ENCODE results near the gene PER1.
"Not testable (repeated sequence)": the region's sequence is repeated elsewhere in the genome, so short reads cannot be mapped to it uniquely, and the experiment has no call there.

The PER1 gene

DNA sequence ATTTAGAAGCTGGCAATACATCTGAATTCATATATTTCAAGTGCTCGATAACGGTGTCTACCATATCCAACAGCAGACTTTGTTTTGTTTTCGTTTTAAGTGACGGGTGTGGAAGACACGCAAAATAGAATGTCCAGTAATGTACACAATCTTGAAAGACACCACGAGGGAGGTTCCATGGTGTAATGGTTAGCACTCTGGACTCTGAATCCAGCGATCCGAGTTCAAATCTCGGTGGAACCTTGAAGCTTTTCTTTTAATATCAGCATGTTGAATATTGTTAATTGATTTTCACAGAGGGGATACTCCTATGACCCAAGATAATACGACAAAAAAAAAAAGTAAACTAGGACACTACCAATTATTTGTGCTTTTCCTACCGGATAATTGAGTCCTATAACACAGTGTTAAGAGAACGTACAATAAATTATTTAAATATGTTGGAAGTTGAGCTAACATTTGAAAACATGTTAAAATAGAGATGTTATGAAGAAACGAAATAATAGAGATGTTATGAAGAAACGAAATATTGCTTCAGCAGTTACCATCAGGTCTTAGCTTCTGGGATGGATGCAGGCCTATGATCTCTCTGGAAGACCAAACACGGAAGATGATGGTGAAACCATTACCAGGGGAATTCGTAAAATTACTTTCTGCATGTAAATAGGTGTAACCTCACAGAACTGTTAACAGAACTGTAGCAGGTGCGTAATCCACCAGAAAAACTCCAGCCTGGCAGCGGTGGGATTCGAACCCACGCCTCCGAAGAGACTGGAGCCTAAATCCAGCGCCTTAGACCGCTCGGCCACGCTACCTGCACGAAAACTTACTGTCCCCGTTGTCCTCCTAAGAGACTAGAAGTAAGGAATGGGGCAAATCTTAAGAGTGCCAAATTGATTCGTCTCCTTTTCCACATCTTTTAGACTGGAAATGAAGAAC is 32.4 kb downstream of the PER1 start:
- DNase-seq (ENCODE audit: low spot score): peak; percentile 47

DNA sequence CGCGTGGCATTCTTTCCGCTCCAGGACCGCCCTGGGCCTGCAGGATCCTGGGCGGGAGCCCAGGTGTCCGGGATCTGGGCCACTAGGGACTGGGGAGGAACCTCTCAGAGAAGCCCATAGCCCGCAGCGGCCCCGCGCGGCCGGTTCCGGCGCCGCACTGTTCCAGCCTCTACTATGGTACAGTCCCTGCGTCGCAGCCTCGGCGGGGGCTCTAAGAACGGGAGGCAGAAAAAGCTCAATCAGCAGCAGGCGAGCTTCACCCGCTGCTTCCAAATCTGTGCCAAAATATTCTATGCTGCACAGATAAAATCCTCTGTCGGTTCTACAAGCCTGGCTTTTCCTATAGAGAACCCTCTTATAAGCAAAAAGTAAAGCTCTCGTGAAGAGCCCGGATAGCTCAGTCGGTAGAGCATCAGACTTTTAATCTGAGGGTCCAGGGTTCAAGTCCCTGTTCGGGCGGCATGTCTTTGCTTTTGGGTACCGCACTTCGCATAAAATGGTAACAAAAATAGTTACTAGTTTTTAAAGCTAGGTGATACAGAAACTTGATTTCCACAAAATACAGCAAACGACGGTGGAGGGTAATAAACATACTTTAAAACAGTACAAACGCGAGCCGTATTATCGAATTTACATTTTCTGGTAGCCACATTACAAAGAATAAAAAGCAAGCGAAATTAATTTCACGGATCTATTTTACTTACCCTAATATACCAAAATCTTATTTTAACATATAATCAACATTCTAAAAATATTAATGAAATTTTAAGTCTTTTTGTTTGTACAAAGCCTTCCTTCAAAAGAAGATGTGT is 33.2 kb downstream of the PER1 start:
- DNase-seq (ENCODE audit: low spot score): peak; percentile 89

GRCh38 chr17:8117980-8118768 is 34.0 kb downstream of the PER1 start, which contains the start of gene ALOXE3:
Gene ALOXE3 (minus strand): TSS chr17:8118514. CDS start chr17:8117990, 524 bp downstream.
- peak; percentile 75 for DNase-seq (ENCODE audit: low spot score)

DNA sequence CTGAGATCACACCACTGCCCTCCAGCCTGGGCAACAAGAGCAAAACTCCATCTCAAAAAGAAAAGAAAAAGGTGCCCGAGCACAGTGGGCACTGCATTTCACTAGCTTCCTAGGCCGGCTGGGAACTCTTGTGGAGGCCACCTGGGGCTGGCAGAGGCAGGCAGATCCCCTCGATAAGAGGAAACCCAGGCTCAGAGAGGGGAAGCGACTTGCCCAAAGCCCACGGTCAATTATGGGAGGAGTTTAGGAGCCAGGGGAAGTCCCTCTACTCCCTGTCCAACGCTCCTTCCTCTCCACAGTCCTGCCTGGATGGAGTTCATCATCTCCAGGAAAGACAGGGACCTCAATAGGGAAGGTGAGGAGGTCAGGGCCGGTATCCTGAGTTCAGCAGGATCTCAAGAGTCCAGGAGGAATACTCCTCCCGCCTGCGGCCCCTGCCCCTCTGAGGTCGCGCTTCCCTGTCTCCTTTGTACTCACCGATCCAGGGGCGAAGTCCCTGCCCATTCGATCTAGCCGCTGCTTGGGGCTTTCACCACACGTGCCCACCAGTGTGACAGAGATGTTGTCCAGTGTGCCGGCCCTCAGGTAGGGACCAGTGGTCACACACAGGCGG is 34.7 kb downstream of the PER1 start:
- DNase-seq (ENCODE audit: low spot score): no peak

DNA sequence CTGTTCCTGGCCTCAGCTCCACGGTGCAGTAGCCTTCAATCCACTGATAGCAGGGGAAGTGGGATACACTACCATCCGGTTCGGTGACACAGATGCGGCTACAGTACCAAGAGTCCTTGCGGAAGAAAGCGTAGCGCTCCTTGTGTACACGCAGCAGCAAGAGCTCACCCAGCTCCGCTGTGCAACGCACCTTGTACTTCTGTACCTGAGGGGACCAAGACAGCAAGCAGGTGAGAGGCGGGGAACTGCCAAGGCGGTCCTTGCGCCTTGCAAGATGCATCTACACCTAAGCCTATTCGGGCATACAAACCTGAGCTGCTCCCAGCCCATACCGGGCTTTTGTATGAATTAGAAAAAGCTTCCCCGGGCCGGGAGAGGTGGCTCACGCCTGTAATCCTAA is 35.4 kb downstream of the PER1 start:
- no peak for DNase-seq (ENCODE audit: low spot score)

- DNase-seq (ENCODE audit: low spot score): no peak
Observed at GRCh38 chr17:8110907-8111306, 41.3 kb downstream of the PER1 start.

DNA sequence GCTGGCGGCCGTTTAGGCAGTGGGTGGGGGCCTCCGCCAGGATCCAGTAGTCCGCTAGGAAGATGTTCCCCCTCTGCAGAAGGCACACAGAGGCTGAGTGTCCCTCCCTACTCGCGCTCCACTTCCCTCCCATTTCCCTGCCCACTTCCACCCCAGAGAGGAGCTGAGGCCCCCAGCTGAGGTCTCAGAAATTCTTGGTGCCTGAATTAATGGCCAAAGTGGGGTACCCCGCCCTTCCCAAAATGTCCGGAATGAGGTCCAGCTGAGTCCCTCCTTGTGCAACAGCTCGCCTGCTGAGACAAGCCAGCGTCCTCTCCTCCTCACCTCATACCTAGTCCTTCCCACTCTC is 41.8 kb downstream of the PER1 start:
- DNase-seq (ENCODE audit: low spot score): no peak

DNA sequence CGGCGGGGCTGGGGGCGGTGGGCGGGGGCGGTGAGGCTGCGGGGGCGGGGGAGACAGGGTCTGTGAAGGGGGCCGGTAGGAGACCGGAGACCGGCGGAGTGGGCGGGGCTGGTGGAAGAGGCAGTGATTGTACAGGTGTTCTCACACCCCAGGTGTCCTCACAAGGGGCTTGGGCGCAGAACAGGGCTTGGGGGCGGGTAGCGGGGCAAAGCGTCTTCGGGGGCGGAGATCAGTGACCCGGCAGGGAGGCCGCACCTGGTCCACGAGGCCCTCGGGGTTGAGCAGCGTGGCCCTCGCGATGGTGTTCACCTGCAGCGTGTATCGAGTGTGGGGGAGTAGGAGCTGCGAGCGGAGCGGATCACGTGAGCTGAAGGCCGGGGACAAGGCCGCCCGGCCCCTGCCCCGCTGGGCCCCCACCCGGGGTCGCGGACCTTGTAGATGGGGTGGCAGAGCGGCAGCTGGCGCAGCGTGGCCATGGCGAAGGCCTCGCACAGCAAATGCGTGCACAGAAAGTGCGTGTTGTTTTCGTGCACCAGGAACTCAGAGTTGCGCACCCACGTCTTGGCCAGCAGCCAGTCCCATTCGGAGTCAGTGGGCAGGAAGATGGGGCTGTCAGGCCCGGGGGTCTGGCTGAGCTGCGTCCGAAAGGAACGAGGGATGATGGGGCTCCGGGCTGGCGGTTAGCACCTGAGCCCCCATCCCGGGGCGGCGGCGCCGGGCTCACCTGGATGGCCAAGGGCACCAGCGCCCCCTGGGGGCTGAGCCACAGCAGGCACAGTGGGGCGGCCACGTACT is 42.3 kb downstream of the PER1 start:
- peak; percentile 71 for DNase-seq (ENCODE audit: low spot score)

DNA sequence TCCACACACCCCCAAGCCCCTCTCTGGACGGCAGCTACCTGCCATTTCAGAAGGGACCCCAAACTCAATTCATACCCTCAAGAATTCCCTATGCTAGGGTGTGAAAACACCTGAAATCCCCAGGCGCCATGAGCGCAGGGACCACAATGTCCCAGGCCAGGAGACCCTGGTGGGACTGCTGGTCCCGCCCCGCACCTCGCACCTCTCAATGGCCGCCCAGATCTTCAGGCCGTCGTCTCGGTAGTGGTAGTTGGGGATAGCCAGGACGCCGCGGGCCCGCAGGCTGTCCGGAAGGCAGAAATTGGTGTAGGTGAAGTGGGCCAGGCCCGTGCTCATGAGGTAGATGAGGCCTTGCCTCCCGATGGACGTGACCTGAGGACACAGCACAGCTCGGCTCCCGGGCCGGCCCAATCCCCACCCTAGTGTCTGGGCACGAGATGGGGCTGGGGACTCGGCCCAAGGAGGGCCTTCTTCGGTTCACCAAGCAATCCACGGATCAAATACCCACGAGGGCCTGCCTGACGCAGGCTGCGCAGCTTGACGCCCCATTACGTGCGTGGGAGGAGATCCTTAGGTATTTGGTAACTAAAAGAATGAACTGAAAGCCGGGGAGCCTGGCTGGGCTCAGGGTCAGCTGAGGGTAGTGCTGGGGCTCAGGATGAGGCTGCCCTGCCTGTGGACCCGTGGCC is 43.1 kb downstream of the PER1 start:
- DNase-seq (ENCODE audit: low spot score): no peak

DNA sequence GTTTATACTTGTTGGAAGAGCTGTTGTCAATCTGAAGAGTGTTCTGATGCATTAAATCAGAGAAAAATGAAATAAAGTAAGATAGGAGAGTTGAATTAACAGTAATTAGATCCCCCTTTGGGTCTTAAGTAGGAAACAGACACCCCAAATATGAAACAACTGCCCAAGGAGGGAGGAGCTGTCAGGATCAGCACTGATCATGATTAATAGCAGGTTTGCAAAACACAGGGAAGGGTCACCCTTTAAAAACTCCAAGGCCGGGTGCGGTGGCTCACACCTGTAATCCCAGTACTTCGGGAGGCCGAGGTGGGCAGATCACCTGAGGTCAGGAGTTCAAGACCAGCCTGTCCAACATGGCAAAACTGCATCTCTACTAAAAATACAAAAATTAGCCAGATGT is 45.2 kb downstream of the PER1 start:
- DNase-seq (ENCODE audit: low spot score): not testable (repeated sequence)

GRCh38 chr17:8105957-8106398 is 46.2 kb downstream of the PER1 start:
- no peak for DNase-seq (ENCODE audit: low spot score)

DNA sequence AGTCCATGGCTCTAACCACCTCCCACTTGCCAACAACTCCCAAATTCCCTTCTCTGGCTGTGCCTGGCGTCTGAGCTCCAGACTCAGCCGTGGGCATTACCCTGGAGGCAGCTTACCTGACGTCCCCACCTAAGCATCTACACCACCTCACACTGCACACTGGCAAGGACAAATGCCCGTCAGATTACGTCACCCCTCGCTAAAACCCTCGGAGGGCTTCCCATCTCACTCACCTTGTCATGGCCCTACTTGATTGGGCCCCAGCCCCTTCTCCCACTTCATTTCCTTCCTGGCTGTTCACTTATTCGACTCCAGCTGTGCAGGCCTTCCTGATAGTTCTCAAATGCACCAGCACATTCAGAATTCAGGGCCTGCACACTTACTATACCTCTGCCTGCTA is 47.3 kb downstream of the PER1 start:
- no peak for DNase-seq (ENCODE audit: low spot score)

GRCh38 chr17:8103549-8103948 is 48.7 kb downstream of the PER1 start:
- DNase-seq (ENCODE audit: low spot score): no peak

GRCh38 chr17:8101721-8102120 is 50.5 kb downstream of the PER1 start:
- no peak for DNase-seq (ENCODE audit: low spot score)

GRCh38 chr17:8100763-8101162 is 51.4 kb downstream of the PER1 start:
- no peak for DNase-seq (ENCODE audit: low spot score)

DNA sequence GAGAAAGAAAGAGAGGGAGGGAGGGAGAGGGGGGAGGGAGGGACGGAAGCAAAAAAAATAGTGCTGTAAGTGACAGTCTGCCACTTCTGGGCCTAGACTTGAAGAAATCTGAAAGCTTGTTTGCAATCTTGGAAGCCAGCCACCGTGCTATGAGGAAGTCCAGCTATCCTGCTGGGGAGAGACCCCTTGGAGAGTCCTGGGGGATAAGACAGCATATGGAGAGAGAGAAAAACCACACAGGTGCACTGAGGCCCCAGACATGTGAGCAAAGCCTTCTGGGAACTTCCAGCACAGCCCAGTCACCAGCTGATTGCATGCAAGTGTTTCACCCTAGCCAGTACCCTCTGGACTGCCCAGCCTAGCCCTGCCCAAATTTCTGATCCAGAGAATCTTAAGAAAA is 52.1 kb downstream of the PER1 start:
- no peak for DNase-seq (ENCODE audit: low spot score)

DNA sequence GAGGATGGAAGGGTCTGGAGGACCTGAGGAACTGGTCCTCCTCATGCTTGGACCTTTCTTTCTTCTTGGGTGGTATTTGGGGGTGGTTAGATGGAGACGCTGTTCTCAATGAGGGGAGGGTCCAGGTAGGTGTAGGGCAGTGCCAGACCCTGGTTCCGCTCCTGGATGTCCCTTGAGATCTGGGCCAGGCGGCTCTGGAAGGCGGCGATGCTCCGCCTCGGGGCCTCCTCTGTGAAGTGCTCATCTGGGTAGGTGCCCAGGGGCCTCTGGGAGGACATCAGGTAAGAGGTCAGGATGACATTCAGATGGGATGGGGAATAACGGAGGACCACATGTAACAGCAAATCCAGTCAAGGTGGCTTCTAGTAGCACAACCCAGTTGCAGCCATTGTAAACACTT is 55.7 kb downstream of the PER1 start:
- DNase-seq (ENCODE audit: low spot score): no peak

DNA sequence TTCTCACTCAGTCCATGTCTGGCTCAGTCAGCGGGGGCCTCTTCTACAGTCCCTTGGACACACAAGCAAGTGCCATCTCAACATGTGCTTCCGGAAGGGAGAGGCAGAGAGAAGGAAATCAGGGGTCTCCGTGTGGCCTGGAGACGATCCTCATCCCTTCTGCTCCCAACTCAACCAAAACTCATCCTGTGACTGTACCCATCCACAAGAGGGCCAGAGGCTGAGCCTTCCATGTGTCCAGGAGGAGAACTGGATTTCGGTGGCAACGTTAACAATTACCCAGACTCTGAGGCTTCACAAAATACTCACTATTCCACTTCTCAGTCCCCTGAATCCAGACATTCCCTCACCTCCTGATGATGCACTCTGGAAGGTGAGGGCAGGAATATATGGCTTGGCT is 56.8 kb downstream of the PER1 start:
- no peak for DNase-seq (ENCODE audit: low spot score)

- no peak for DNase-seq (ENCODE audit: low spot score)
Observed at GRCh38 chr17:8091033-8091687, 61.0 kb downstream of the PER1 start.

All from AG20443 (cell line).